Mononuclear cell (primary cell): ENCODE measurements around the gene PAM. TPM values are rescaled to one million over a fixed set of nuclear protein-coding genes. Genes with fewer than 3 reads are reported as not detected.

ENCODE experiments used
- H3K27me3 ChIP-seq: 2 replicates; pipeline ENCODE4 v1.6.0; 2011; ENCODE audit warnings: low read length, control low read depth; ENCODE audit not compliant: insufficient read depth
- H3K4me1 ChIP-seq: 2 replicates; pipeline ENCODE4 v1.5.1; 2011; ENCODE audit warnings: mild to moderate bottlenecking, low read length, control low read depth; ENCODE audit not compliant: insufficient read depth
- H3K4me3 ChIP-seq: 2 replicates; pipeline ENCODE4 v1.5.1; 2011; ENCODE audit warnings: mild to moderate bottlenecking, low read length, moderate library complexity
- H3K9me3 ChIP-seq: 2 replicates; pipeline ENCODE4 v1.5.1; 2011; ENCODE audit warnings: low read depth, mild to moderate bottlenecking, control low read depth, low read length
- total RNA-seq: library from RNA; depleted of rRNA; stranded (reverse); fragments of >200 nt; gene quantifications from one replicate; pipeline ENCODE4 v1.2.3, GENCODE V29; 2012

Gene PAM
- total RNA-seq, 1 donor, result 18.8 TPM

GRCh38 chr5:102921341-102922044 is 166.4 kb downstream of the PAM start:
- H3K27me3 ChIP-seq, result no peaks in the 10 kb centered on the region
- H3K4me1 ChIP-seq, result no peaks in the 10 kb centered on the region
- no peaks in the 10 kb centered on the region for H3K9me3 ChIP-seq
- H3K4me3 ChIP-seq, result no peak overlapping the region

GRCh38 chr5:102922111-102922720 is 167.1 kb downstream of the PAM start:
- Histone ChIP-seq H3K27me3 (no peaks in the 10 kb centered on the region), H3K4me3 (no peak overlapping the region), H3K9me3 (no peaks in the 10 kb centered on the region), H3K4me1 (no peaks in the 10 kb centered on the region)

DNA sequence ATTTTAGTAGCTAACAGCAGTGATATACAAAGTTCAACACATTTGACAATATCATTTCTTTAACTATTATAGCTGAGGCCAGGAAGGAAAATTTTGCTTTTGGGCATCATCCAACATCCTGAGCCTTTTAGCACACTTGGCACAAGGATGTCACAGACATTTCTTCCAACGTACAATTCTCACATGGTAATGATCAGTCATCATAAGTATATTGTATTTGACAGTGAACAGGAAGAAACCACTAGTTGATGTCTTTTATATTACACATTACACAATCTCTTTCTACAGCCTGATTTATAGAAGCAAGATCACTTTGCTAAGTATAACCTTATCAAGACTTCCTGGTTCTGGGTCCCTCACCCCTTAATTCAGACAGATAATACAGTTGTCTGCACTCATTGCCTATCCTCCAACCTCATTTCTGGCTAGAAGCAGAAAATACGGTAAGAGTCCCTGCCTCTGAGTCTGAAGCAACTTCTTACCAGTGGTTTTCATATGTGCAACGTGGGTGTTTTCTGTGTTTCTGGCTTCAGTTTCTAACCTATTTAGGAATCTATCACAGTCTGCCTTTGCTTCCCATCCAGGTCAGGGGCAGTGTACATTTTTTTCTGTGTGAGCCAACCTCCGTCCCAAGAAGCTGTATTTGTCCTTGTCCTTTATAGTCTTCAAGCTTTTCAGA is 167.8 kb downstream of the PAM start:
- no peaks in the 10 kb centered on the region for H3K4me1 ChIP-seq
- no peak overlapping the region for H3K4me3 ChIP-seq
- no peaks in the 10 kb centered on the region for H3K27me3 ChIP-seq
- no peaks in the 10 kb centered on the region for H3K9me3 ChIP-seq

GRCh38 chr5:102924963-102925362 is 169.9 kb downstream of the PAM start:
- Histone ChIP-seq H3K4me3 (no peak overlapping the region), H3K27me3 (no peaks in the 10 kb centered on the region), H3K4me1 (no peaks in the 10 kb centered on the region)

DNA sequence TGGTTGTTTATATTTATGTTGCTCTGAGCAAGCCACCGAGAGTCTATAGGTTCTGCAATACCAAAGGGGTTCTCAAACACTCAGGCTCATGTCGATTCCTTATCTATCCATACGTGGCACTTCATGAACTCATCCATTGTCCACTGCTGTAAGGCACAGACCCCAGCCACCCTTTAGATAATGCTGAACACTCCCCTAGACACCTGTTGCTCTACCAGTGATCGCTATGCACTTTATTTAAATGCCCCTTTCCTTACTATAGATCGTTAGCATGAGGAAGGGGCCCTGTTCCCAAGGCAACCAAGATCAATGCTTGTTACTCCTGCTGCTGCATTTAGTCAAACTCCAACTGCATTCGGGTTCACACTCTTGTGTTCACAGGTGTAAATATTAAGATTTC is 171.9 kb downstream of the PAM start:
- Histone ChIP-seq H3K4me3 (no peak overlapping the region), H3K9me3 (no peaks in the 10 kb centered on the region), H3K27me3 (no peaks in the 10 kb centered on the region), H3K4me1 (no peaks in the 10 kb centered on the region)

More at GRCh38 chr5:102924963-102925362, 169.9 kb downstream of the PAM start:
- no peaks in the 10 kb centered on the region for H3K9me3 ChIP-seq

DNA sequence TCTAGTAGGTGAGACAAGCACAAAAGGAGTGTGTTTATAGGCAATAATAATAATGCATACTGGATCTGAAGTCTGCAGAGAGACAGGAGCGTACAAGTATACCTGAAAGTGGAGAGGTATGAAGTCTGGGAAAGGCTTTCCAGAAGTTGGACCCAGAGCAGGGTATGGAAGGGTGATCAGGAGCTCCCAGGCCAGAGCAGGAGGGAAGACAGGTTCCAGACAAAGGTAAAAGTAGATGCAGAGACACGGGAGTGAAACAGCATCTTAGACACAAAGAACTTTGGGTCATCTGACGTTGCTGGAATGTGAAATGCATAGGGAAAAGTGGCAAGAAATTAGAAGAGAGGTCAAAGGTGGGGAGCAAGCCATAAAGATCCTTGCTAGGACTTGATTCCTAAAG is 175.1 kb downstream of the PAM start:
- Histone ChIP-seq H3K4me3 (no peak overlapping the region), H3K4me1 (no peaks in the 10 kb centered on the region), H3K9me3 (no peaks in the 10 kb centered on the region), H3K27me3 (no peaks in the 10 kb centered on the region)

DNA sequence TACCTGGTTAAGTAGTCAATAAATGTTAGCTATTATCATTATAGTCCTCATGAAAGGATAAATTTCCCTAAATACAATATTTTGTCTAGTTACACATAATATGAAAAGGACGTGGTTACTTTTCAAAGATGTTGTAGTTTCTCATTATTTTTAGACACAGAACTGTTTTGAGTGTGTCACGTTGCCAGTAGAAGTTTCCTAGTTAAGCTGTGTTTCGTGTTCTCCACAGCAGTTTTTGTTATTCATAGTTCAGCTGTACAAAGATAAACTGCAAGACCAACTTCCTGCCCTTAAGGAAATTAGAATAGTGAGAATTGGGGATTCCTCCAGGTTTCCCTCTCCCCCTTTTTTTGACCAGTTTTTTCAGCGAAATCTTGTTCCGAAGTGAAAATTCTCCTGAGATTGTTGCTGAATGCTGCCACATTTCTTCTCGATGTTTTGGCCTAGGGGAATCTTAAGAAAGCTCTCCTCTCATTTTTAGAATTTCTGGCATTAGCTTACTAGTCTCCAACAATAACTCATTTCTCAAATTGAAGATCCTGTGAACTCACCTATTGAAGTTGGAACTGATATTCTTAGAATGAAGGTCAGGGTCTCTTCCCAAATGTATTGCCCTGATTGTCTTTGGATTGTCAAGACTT is 176.1 kb downstream of the PAM start:
- H3K27me3 ChIP-seq, result no peaks in the 10 kb centered on the region
- no peaks in the 10 kb centered on the region for H3K9me3 ChIP-seq
- H3K4me1 ChIP-seq, result no peaks in the 10 kb centered on the region
- H3K4me3 ChIP-seq, result no peak overlapping the region

DNA sequence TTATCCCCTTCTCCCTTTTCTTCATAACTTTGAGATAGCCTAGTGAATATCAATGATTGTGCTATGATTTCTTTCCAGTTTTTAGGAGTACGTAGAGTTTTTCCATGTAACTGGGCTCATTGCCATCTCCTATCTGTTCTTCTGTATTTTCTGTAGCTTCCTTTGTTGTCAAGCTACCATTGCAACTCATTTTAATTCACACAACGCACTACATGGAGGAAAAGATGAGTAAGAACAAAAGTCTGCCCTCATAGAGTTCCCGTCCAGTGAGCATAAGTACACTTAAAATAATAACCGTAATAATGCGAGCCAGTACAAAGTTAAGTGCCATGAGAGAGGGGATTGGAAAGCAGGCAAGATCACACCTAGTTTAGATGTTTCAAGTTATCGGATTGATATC is 177.7 kb downstream of the PAM start:
- H3K4me1 ChIP-seq, result no peaks in the 10 kb centered on the region
- no peaks in the 10 kb centered on the region for H3K27me3 ChIP-seq
- H3K9me3 ChIP-seq, result no peaks in the 10 kb centered on the region
- H3K4me3 ChIP-seq, result no peak overlapping the region

DNA sequence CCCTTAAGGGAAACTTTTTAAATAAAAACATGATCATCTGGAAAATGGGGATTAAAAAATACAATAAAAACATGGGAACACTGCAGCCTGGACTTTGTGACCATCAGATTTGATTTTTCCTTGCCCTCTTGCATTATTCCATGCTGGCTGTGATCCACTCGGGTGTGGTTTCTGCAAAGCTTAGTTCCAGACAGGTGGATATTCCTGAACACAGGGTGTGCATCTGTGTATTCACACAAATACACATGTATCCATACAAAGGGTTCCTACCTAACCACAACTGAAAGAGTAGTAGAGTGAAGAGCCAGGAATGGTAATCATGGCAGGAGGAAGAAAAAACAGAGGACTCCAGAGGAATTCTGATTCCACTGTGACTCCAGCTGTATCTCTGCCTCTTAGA is 178.2 kb downstream of the PAM start:
- no peaks in the 10 kb centered on the region for H3K4me1 ChIP-seq
- no peaks in the 10 kb centered on the region for H3K9me3 ChIP-seq
- H3K4me3 ChIP-seq, result no peak overlapping the region
- no peaks in the 10 kb centered on the region for H3K27me3 ChIP-seq

- H3K27me3 ChIP-seq, result no peaks in the 10 kb centered on the region
- no peaks in the 10 kb centered on the region for H3K9me3 ChIP-seq
- no peak overlapping the region for H3K4me3 ChIP-seq
- H3K4me1 ChIP-seq, result no peaks in the 10 kb centered on the region
Measured at GRCh38 chr5:102933721-102934459, 178.8 kb downstream of the PAM start.

DNA sequence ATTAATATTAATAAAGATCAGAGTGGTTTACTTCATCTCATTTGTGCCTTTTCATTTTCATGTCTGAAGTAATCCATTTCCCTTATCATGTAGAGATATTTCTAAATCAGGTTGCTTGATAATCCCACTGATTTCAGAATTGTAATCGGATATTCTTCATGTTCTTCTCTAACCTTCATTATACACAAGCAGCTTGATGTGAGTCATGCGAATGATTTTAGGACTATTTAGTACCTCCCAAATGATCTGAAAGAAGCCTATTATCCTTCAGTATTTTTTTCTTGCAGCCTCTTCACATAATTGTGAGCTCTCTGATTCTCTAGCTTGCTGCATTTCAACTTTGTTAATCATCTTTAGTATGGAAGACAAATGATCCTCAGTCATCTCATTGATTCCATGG is 182.8 kb downstream of the PAM start:
- no peaks in the 10 kb centered on the region for H3K9me3 ChIP-seq
- H3K4me1 ChIP-seq, result no peaks in the 10 kb centered on the region
- no peak overlapping the region for H3K4me3 ChIP-seq
- H3K27me3 ChIP-seq, result no peaks in the 10 kb centered on the region

GRCh38 chr5:102941111-102941510 is 186.0 kb downstream of the PAM start:
- H3K4me3 ChIP-seq, result no peak overlapping the region
- no peaks in the 10 kb centered on the region for H3K4me1 ChIP-seq
- H3K27me3 ChIP-seq, result no peaks in the 10 kb centered on the region
- H3K9me3 ChIP-seq, result no peaks in the 10 kb centered on the region

- Histone ChIP-seq H3K4me3 (no peak overlapping the region), H3K4me1 (no peaks in the 10 kb centered on the region), H3K9me3 (no peaks in the 10 kb centered on the region), H3K27me3 (no peaks in the 10 kb centered on the region)
Measured at GRCh38 chr5:102946414-102946813, 191.3 kb downstream of the PAM start.

DNA sequence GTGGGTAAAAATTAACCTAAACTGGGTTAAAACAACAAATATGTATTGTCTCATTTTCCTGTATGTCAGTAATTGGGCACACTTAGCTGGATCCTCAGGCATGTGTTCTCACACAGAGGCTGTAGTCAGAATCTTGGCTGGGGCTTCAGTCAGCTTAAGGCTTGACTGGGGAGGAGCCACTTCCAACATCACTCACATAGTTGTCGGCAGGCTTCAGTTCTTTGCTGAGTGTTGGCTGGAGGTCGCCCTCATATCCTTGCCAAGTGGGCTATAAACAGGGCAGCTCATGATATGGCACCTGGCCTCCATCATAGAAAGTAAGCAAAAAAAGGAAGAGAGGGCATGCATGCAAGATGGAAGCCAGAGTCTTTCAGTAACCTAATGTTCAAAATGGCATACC is 191.9 kb downstream of the PAM start:
- Histone ChIP-seq H3K4me1 (no peaks in the 10 kb centered on the region), H3K4me3 (no peak overlapping the region), H3K9me3 (no peaks in the 10 kb centered on the region), H3K27me3 (no peaks in the 10 kb centered on the region)

DNA sequence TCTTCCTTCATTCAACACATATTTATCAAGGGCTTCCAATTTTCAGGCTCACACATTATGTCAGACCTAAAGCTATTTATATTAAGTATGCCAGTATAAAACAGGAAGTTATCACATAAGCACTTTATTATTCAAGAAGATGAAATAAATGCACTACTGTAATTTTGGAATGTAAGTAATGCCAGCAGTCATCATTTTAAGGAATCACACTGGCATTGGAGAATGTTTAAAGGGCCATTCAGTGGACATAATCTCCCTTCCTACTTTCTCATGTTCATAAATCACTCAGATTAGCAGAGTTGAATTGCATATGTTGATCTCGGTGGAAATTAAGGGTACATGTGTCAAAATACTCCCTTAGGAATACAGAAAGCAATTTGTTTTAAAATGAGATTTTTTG is 200.4 kb downstream of the PAM start:
- Histone ChIP-seq H3K9me3 (no peaks in the 10 kb centered on the region), H3K27me3 (no peaks in the 10 kb centered on the region), H3K4me3 (no peak overlapping the region), H3K4me1 (no peaks in the 10 kb centered on the region)
